ENCODE results near the gene RHD. TPM values are rescaled to one million over a fixed set of nuclear protein-coding genes. Genes with fewer than 3 reads are reported as not detected.
"Not testable (repeated sequence)": the region's sequence is repeated elsewhere in the genome, so short reads cannot be mapped to it uniquely, and the experiment has no call there.

The RHD gene
- total RNA-seq, 1 experiment from 2014 or later = not detected

DNA sequence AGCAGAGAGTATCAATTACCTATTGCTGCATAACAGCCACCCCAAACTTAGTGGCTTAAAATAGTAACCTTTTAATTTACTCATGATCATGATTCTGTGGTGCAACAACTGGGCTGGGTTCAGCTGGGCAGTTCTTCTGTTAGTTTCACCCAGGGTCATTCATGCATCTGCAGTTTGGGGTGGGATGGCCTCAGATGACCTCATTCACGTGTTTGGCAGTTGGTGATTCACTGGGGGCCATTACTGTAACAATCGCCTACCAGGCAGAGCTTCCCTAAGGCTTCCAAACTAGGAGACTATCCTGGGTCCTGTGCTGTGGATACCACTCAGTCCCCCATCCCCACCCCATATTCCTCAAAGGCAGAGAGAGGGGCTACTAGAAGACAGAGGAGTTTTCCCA lies 6.0 kb downstream of the RHD start:
- POLR2A ChIA-PET (ENCODE audit: low non-redundant PET); DNase-seq (ENCODE audit: low spot score); BruUV-seq (replicated peaks); intact Hi-C loops (cut with micrococcal nuclease; ENCODE audit: unreplicated experiment); H3K9me3 ChIP-seq (ENCODE audit: low read depth, low read length, poor library complexity, severe bottlenecking); H3K27ac ChIP-seq (ENCODE audit: low read depth, low read length, poor library complexity, severe bottlenecking); H3K27me3 ChIP-seq (replicated peaks; ENCODE audit: insufficient read depth, low read depth, low read length, poor library complexity); H3K36me3 ChIP-seq (ENCODE audit: insufficient read depth, low read length, poor library complexity, severe bottlenecking); H3K4me1 ChIP-seq (ENCODE audit: insufficient read depth, low read length, poor library complexity, severe bottlenecking); H3K4me3 ChIP-seq (ENCODE audit: low read depth, low read length, poor library complexity, severe bottlenecking); CTCF ChIA-PET: not testable (repeated sequence)

- CTCF ChIA-PET; BruUV-seq (replicated peaks); POLR2A ChIA-PET (ENCODE audit: low non-redundant PET); H3K27ac ChIP-seq (ENCODE audit: low read depth, low read length, poor library complexity, severe bottlenecking); DNase-seq (ENCODE audit: low spot score); H3K4me3 ChIP-seq (ENCODE audit: low read depth, low read length, poor library complexity, severe bottlenecking); H3K4me1 ChIP-seq (ENCODE audit: insufficient read depth, low read length, poor library complexity, severe bottlenecking); H3K27me3 ChIP-seq (replicated peaks; ENCODE audit: insufficient read depth, low read depth, low read length, poor library complexity); H3K36me3 ChIP-seq (ENCODE audit: insufficient read depth, low read length, poor library complexity, severe bottlenecking); H3K9me3 ChIP-seq (ENCODE audit: low read depth, low read length, poor library complexity, severe bottlenecking); intact Hi-C loops (cut with micrococcal nuclease; ENCODE audit: unreplicated experiment): not testable (repeated sequence)
Observed at GRCh38 chr1:25278790-25279189, 6.5 kb downstream of the RHD start.

GRCh38 chr1:25279693-25280111 lies 7.4 kb downstream of the RHD start:
- BruUV-seq (replicated peaks); intact Hi-C loops (cut with micrococcal nuclease; ENCODE audit: unreplicated experiment); POLR2A ChIA-PET (ENCODE audit: low non-redundant PET): not testable (repeated sequence)

DNA sequence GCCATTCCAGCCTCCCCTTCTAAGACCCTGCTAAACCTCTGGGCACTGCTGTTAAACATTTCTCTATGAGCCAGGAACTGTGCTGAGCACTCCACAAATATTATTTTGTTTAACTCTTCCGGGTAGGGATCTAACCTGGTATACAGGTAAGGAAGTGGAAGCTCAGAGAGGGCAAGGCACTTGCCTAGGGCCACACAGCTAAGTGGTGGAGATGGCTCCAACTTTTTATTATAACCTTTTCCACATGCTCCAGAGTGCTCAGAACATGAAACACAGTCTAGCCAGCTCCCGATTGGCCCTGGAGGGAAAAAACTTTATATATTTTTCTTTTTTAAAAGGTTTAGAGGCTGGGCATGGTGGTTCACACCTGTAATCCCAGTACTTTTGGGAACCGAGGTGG lies 13.6 kb downstream of the RHD start:
- H3K9me3 ChIP-seq (ENCODE audit: low read depth, low read length, poor library complexity, severe bottlenecking); CTCF ChIA-PET; H3K4me3 ChIP-seq (ENCODE audit: low read depth, low read length, poor library complexity, severe bottlenecking); intact Hi-C loops (cut with micrococcal nuclease; ENCODE audit: unreplicated experiment); BruUV-seq (replicated peaks); H3K27ac ChIP-seq (ENCODE audit: low read depth, low read length, poor library complexity, severe bottlenecking); DNase-seq (ENCODE audit: low spot score); H3K27me3 ChIP-seq (replicated peaks; ENCODE audit: insufficient read depth, low read depth, low read length, poor library complexity); H3K36me3 ChIP-seq (ENCODE audit: insufficient read depth, low read length, poor library complexity, severe bottlenecking); H3K4me1 ChIP-seq (ENCODE audit: insufficient read depth, low read length, poor library complexity, severe bottlenecking); POLR2A ChIA-PET (ENCODE audit: low non-redundant PET): not testable (repeated sequence)

More at GRCh38 chr1:25279693-25280111, 7.4 kb downstream of the RHD start:
- H3K36me3 ChIP-seq (ENCODE audit: insufficient read depth, low read length, poor library complexity, severe bottlenecking); H3K4me1 ChIP-seq (ENCODE audit: insufficient read depth, low read length, poor library complexity, severe bottlenecking); CTCF ChIA-PET; DNase-seq (ENCODE audit: low spot score); H3K27me3 ChIP-seq (replicated peaks; ENCODE audit: insufficient read depth, low read depth, low read length, poor library complexity); H3K27ac ChIP-seq (ENCODE audit: low read depth, low read length, poor library complexity, severe bottlenecking); H3K4me3 ChIP-seq (ENCODE audit: low read depth, low read length, poor library complexity, severe bottlenecking); H3K9me3 ChIP-seq (ENCODE audit: low read depth, low read length, poor library complexity, severe bottlenecking): not testable (repeated sequence)

DNA sequence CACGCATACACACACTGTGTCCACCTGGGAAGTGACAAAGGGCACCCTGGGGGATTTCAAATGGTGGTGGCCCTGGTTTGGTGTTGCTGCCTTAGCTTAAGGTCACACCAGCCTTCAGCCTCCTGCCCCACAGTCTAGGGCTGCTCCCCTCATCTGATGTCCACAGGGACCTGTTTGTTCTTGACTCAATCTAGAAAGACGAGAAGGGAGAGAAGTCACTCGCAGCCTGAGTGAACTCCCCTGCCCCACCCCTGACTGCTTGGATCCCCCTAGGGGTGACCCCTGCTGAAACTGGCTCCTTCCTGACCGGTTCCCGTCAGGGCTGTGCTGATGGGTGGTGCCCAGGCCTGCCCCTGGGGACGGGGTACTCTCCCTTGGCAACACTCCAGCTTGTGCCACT lies 14.9 kb downstream of the RHD start:
- H3K27me3 ChIP-seq (replicated peaks; ENCODE audit: insufficient read depth, low read depth, low read length, poor library complexity); H3K4me1 ChIP-seq (ENCODE audit: insufficient read depth, low read length, poor library complexity, severe bottlenecking); BruUV-seq (replicated peaks); POLR2A ChIA-PET (ENCODE audit: low non-redundant PET); intact Hi-C loops (cut with micrococcal nuclease; ENCODE audit: unreplicated experiment); H3K36me3 ChIP-seq (ENCODE audit: insufficient read depth, low read length, poor library complexity, severe bottlenecking); CTCF ChIA-PET; H3K4me3 ChIP-seq (ENCODE audit: low read depth, low read length, poor library complexity, severe bottlenecking); H3K9me3 ChIP-seq (ENCODE audit: low read depth, low read length, poor library complexity, severe bottlenecking); DNase-seq (ENCODE audit: low spot score); H3K27ac ChIP-seq (ENCODE audit: low read depth, low read length, poor library complexity, severe bottlenecking): not testable (repeated sequence)

- H3K9me3 ChIP-seq (ENCODE audit: low read depth, low read length, poor library complexity, severe bottlenecking); H3K27me3 ChIP-seq (replicated peaks; ENCODE audit: insufficient read depth, low read depth, low read length, poor library complexity); H3K36me3 ChIP-seq (ENCODE audit: insufficient read depth, low read length, poor library complexity, severe bottlenecking); DNase-seq (ENCODE audit: low spot score); POLR2A ChIA-PET (ENCODE audit: low non-redundant PET); H3K4me3 ChIP-seq (ENCODE audit: low read depth, low read length, poor library complexity, severe bottlenecking); H3K4me1 ChIP-seq (ENCODE audit: insufficient read depth, low read length, poor library complexity, severe bottlenecking); BruUV-seq (replicated peaks); H3K27ac ChIP-seq (ENCODE audit: low read depth, low read length, poor library complexity, severe bottlenecking); intact Hi-C loops (cut with micrococcal nuclease; ENCODE audit: unreplicated experiment); CTCF ChIA-PET: not testable (repeated sequence)
Observed at GRCh38 chr1:25288573-25289101, 16.3 kb downstream of the RHD start.

- H3K4me1 ChIP-seq (ENCODE audit: insufficient read depth, low read length, poor library complexity, severe bottlenecking); H3K27ac ChIP-seq (ENCODE audit: low read depth, low read length, poor library complexity, severe bottlenecking); intact Hi-C loops (cut with micrococcal nuclease; ENCODE audit: unreplicated experiment); CTCF ChIA-PET; H3K4me3 ChIP-seq (ENCODE audit: low read depth, low read length, poor library complexity, severe bottlenecking); H3K9me3 ChIP-seq (ENCODE audit: low read depth, low read length, poor library complexity, severe bottlenecking); H3K36me3 ChIP-seq (ENCODE audit: insufficient read depth, low read length, poor library complexity, severe bottlenecking); BruUV-seq (replicated peaks); H3K27me3 ChIP-seq (replicated peaks; ENCODE audit: insufficient read depth, low read depth, low read length, poor library complexity); POLR2A ChIA-PET (ENCODE audit: low non-redundant PET); DNase-seq (ENCODE audit: low spot score): not testable (repeated sequence)
Observed at GRCh38 chr1:25290043-25290442, 17.7 kb downstream of the RHD start.

GRCh38 chr1:25293426-25293825 lies 21.1 kb downstream of the RHD start:
- POLR2A ChIA-PET (ENCODE audit: low non-redundant PET); H3K9me3 ChIP-seq (ENCODE audit: low read depth, low read length, poor library complexity, severe bottlenecking); BruUV-seq (replicated peaks); H3K4me3 ChIP-seq (ENCODE audit: low read depth, low read length, poor library complexity, severe bottlenecking); H3K27me3 ChIP-seq (replicated peaks; ENCODE audit: insufficient read depth, low read depth, low read length, poor library complexity); CTCF ChIA-PET; intact Hi-C loops (cut with micrococcal nuclease; ENCODE audit: unreplicated experiment); DNase-seq (ENCODE audit: low spot score); H3K4me1 ChIP-seq (ENCODE audit: insufficient read depth, low read length, poor library complexity, severe bottlenecking); H3K27ac ChIP-seq (ENCODE audit: low read depth, low read length, poor library complexity, severe bottlenecking); H3K36me3 ChIP-seq (ENCODE audit: insufficient read depth, low read length, poor library complexity, severe bottlenecking): not testable (repeated sequence)
